Testis (tissue), 2 donors: ENCODE data around the gene PIF1.

ENCODE experiments used
- CTCF ChIP-seq, 3 experiments: fragments of 450-650 bp in 2 of 3; fragments of 200-600 bp in 1 of 3; sonication (generic) in 1 of 3; IDR thresholded peaks; one replicate each; pipeline ENCODE4 v1.5.1; 2016 to 2019; ENCODE audit warnings: antibody characterized with exemption in 3 of 3, mild to moderate bottlenecking in 2 of 3, moderate library complexity in 1 of 3
- POLR2A ChIP-seq: fragments of 450-650 bp; IDR thresholded peaks from one replicate; pipeline ENCODE4 v1.6.1; 2017; ENCODE audit warnings: antibody characterized with exemption, mild to moderate bottlenecking, moderate library complexity

- no peak for TF ChIP-seq CTCF (IDR thresholded peaks at IDR 0.05)
- TF ChIP-seq POLR2A: no peak
These were observed 28.6 kb upstream of the PIF1 start for GRCh38 chr15:64854041-64854440.
